ENCODE data around the gene HS3ST3A1.

HS3ST3A1 gene

DNA sequence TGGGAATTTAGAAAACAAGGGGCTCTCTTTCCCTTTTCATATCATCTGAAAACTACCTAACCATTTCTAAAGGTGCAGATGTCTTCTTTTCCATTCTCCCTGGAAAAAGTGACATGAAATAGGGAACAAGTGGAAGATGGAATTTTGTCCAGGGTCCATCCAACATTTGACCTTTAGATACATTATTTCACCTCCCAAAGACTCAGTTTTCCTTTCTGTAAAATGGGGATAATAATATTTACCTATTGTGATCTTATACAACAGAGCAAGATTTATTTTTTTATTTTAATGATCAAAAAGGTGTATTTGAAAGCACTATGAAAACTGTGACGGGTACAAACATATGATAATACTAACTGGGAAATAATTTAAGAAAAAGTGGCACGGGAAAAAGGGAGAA lies 106.3 kb downstream of the HS3ST3A1 start:
- Histone ChIP-seq H3K4me2 (ENCODE audit: low read length) (no peak overlapping the region), H3K9me3 (ENCODE audit: low read length) (no peaks in the 10 kb centered on the region), H3K4me1 (ENCODE audit: insufficient read depth, low read length, severe bottlenecking) (no peaks in the 10 kb centered on the region), H3K9ac (ENCODE audit: low read length) (no peak overlapping the region), H4K20me1 (ENCODE audit: insufficient read depth, low read length) (no peaks in the 10 kb centered on the region), H3K9me2 (ENCODE audit: low read depth, low read length) (no peaks in the 10 kb centered on the region), H3K27me3 (ENCODE audit: insufficient read depth, low read length) (no peaks in the 10 kb centered on the region), H3K36me3 (ENCODE audit: insufficient read depth, low read length) (no peaks in the 10 kb centered on the region), H3F3A (ENCODE audit: insufficient read depth, low read length) (no peaks in the 10 kb centered on the region), H3K79me2 (ENCODE audit: insufficient read depth, low read length) (no peaks in the 10 kb centered on the region), H2AFZ (ENCODE audit: low read length) (no peak overlapping the region), H3K4me3 (ENCODE audit: low read depth, low read length, poor library complexity, severe bottlenecking) (no peak overlapping the region), H3K27ac (ENCODE audit: low read depth, low read length, poor library complexity, severe bottlenecking) (no peak overlapping the region)
- no peak for TF ChIP-seq EZH2 (IDR thresholded peaks at IDR 0.05; ENCODE audit: borderline replicate concordance, low read length)
- TF ChIP-seq, protein P1, sequence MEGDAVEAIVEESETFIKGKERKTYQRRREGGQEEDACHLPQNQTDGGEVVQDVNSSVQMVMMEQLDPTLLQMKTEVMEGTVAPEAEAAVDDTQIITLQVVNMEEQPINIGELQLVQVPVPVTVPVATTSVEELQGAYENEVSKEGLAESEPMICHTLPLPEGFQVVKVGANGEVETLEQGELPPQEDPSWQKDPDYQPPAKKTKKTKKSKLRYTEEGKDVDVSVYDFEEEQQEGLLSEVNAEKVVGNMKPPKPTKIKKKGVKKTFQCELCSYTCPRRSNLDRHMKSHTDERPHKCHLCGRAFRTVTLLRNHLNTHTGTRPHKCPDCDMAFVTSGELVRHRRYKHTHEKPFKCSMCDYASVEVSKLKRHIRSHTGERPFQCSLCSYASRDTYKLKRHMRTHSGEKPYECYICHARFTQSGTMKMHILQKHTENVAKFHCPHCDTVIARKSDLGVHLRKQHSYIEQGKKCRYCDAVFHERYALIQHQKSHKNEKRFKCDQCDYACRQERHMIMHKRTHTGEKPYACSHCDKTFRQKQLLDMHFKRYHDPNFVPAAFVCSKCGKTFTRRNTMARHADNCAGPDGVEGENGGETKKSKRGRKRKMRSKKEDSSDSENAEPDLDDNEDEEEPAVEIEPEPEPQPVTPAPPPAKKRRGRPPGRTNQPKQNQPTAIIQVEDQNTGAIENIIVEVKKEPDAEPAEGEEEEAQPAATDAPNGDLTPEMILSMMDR (IDR thresholded peaks at IDR 0.05; ENCODE audit: low read length), result no peak

DNA sequence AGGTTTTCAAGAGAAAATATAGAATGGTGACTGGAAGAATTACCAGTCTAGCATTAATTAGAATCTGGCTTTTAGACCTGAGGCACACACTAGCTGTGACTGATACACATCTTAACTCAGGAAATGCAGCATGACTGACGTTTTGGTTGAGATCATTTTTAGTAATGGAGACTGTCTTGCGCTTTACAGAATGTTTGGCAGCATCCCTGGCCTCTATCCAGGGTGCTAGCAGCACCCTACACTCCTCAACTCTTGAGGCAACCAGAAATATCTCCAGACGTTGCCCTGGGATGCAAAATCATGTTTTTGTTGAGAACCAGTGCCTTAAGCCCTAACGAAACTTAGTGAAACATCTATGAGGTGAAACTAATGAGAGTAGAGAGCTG lies 109.0 kb downstream of the HS3ST3A1 start:
- Histone ChIP-seq H3K4me1 (ENCODE audit: insufficient read depth, low read length, severe bottlenecking) (no peaks in the 10 kb centered on the region), H3K4me2 (ENCODE audit: low read length) (no peak overlapping the region), H3F3A (ENCODE audit: insufficient read depth, low read length) (no peaks in the 10 kb centered on the region), H3K27ac (ENCODE audit: low read depth, low read length, poor library complexity, severe bottlenecking) (no peak overlapping the region), H3K79me2 (ENCODE audit: insufficient read depth, low read length) (no peaks in the 10 kb centered on the region), H3K9me3 (ENCODE audit: low read length) (no peaks in the 10 kb centered on the region), H3K36me3 (ENCODE audit: insufficient read depth, low read length) (no peaks in the 10 kb centered on the region), H3K9ac (ENCODE audit: low read length) (no peak overlapping the region), H4K20me1 (ENCODE audit: insufficient read depth, low read length) (no peaks in the 10 kb centered on the region), H3K4me3 (ENCODE audit: low read depth, low read length, poor library complexity, severe bottlenecking) (no peak overlapping the region), H3K9me2 (ENCODE audit: low read depth, low read length) (no peaks in the 10 kb centered on the region), H3K27me3 (ENCODE audit: insufficient read depth, low read length) (no peaks in the 10 kb centered on the region), H2AFZ (ENCODE audit: low read length) (no peak overlapping the region)
- no peak for TF ChIP-seq EZH2 (IDR thresholded peaks at IDR 0.05; ENCODE audit: borderline replicate concordance, low read length)
- TF ChIP-seq, protein P1 (IDR thresholded peaks at IDR 0.05; ENCODE audit: low read length), result no peak

DNA sequence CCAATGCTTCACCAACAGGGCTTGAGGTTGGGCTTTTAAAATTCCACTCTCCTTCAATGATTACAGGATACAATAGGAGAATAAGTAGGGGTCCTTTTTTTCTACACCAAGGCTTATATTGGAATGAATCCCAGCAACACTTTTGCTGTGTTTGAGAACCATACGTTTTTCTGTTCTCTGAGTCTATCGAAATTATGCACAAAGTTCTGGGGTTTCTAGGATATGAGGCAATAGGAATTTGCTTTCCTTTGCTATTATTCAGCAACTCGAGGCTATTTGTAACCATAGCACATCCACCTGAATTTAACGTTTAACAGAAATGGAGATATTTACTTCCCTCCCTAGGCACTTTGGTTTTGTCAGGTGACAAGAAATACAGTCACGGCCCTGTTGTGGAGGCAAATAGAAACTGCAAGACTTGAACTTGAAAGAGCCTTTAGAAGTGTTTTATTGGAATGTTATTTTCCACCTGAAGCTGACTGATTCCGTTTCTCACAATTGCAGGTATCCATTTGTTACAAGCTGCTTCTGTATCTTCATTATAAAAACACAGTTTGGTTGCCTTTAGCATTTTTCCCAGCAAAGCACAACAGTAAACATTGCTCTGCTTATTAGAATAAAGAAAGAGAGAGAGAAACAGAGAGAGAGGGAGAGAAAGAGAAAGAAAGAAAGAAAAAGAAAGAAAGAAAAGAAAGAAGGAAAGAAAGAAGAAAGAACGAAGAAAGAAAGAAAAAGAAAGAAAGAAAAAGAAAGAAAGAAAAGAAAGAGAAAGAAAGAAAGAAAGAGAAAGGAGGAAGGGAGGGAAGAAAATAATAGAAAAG lies 109.6 kb downstream of the HS3ST3A1 start:
- Histone ChIP-seq H3K9ac (ENCODE audit: low read length) (no peak overlapping the region), H3K36me3 (ENCODE audit: insufficient read depth, low read length) (no peaks in the 10 kb centered on the region), H3K9me2 (ENCODE audit: low read depth, low read length) (no peaks in the 10 kb centered on the region), H3K4me1 (ENCODE audit: insufficient read depth, low read length, severe bottlenecking) (no peaks in the 10 kb centered on the region), H3K79me2 (ENCODE audit: insufficient read depth, low read length) (no peaks in the 10 kb centered on the region), H2AFZ (ENCODE audit: low read length) (no peak overlapping the region), H3K4me2 (ENCODE audit: low read length) (no peak overlapping the region), H3K27me3 (ENCODE audit: insufficient read depth, low read length) (no peaks in the 10 kb centered on the region), H3K4me3 (ENCODE audit: low read depth, low read length, poor library complexity, severe bottlenecking) (no peak overlapping the region), H3F3A (ENCODE audit: insufficient read depth, low read length) (no peaks in the 10 kb centered on the region), H3K9me3 (ENCODE audit: low read length) (no peaks in the 10 kb centered on the region), H3K27ac (ENCODE audit: low read depth, low read length, poor library complexity, severe bottlenecking) (no peak overlapping the region), H4K20me1 (ENCODE audit: insufficient read depth, low read length) (no peaks in the 10 kb centered on the region)
- TF ChIP-seq EZH2 (IDR thresholded peaks at IDR 0.05; ENCODE audit: borderline replicate concordance, low read length), result no peak
- TF ChIP-seq, protein P1 (IDR thresholded peaks at IDR 0.05; ENCODE audit: low read length), result no peak
